NCI-H446 (cell line): Measurements from ENCODE around the gene EFNB1.

ENCODE experiments used
- DNase-seq, 2 experiments: peaks; one replicate each; lab custom pipeline; 2025; lab: John Stamatoyannopoulos, UW

Gene EFNB1

GRCh38 chrX:68827848-68828624, 785 bp upstream of the EFNB1 start:
- DNase-seq: peak; percentile 47 to 76

- DNase-seq: no peak
These were observed 979 bp downstream of the EFNB1 start for GRCh38 chrX:68829582-68830418.

GRCh38 chrX:68830419-68831404, 1.9 kb downstream of the EFNB1 start:
- DNase-seq: no peak

- DNase-seq: no peak
These were observed 2.7 kb downstream of the EFNB1 start for GRCh38 chrX:68831405-68832100.

GRCh38 chrX:68832101-68832416, 3.2 kb downstream of the EFNB1 start:
- DNase-seq: no peak

GRCh38 chrX:68832516-68833447, 4.0 kb downstream of the EFNB1 start:
- DNase-seq: no peak

GRCh38 chrX:68833448-68833805, 4.6 kb downstream of the EFNB1 start:
- no peak for DNase-seq

- DNase-seq: no peak
These were observed 5.1 kb downstream of the EFNB1 start for GRCh38 chrX:68833855-68834331.

GRCh38 chrX:68834371-68835103, 5.7 kb downstream of the EFNB1 start:
- no peak for DNase-seq

GRCh38 chrX:68835104-68835442, 6.3 kb downstream of the EFNB1 start:
- DNase-seq: no peak

GRCh38 chrX:68835468-68835867, 6.6 kb downstream of the EFNB1 start:
- no peak for DNase-seq

- DNase-seq: no peak
These were observed 8.3 kb downstream of the EFNB1 start for GRCh38 chrX:68837119-68837518.

- no peak for DNase-seq
These were observed 9.7 kb downstream of the EFNB1 start for GRCh38 chrX:68838571-68838910.

- DNase-seq: no peak
These were observed 10.9 kb downstream of the EFNB1 start for GRCh38 chrX:68839771-68840170.

GRCh38 chrX:68840256-68840655, 11.4 kb downstream of the EFNB1 start:
- DNase-seq: no peak

GRCh38 chrX:68841251-68842049, 12.6 kb downstream of the EFNB1 start:
- peak in 1 of 2 experiments; percentile 49 for DNase-seq

- DNase-seq: no peak
These were observed 13.5 kb downstream of the EFNB1 start for GRCh38 chrX:68842351-68842750.

GRCh38 chrX:68842781-68843581, 14.2 kb downstream of the EFNB1 start:
- peak; percentile 6 to 81 for DNase-seq
